Central memory CD4-positive, alpha-beta T cell (primary cell): ENCODE measurements around the gene C10orf53.
"Not testable (repeated sequence)": the region's sequence is repeated elsewhere in the genome, so short reads cannot be mapped to it uniquely, and the experiment has no call there.

Experiments used
- DNase-seq: peaks from one replicate; pipeline ENCODE4 v3.0.0; 2022

C10orf53 gene

DNA sequence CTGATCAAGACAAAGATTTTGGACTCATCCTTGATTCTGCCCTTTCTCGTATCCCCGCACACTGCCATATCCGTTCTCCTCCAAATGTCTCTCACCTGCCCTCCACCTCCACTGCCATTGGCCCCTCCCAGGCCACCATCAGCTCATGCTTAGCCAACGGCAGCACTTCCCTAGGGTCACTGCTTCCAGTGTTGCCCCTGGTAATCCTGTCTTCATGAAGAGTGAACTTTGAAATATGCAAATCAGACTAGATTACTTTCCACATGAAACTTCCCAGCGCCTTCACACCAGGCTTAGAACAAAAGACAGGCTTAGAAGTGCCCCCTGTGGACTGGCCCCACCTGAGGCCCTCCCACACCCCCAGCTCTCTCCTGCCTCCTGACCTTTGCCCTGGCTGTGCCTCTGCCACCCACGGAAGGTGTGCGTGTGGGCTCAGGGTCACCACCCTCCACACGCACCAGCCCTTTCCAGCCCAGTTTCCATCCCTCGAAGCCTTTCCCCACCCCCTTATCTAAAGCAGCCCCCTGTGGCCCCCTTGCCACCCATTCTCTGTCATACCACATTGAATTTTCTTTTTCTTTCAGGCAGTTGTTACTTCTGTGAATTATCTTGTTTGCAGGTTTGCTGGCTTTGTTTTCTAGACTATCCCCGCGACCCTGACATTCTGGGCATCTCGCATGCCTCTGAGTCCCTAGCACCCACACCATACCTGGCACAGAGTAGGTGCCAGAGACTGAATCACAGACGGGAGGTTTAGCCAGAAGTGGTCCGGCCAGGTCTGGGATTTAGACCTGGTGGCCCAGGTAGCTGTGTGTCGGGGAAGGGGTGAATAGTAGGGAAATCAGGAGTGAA lies 26.8 kb upstream of the C10orf53 start:
- no peak for DNase-seq

DNA sequence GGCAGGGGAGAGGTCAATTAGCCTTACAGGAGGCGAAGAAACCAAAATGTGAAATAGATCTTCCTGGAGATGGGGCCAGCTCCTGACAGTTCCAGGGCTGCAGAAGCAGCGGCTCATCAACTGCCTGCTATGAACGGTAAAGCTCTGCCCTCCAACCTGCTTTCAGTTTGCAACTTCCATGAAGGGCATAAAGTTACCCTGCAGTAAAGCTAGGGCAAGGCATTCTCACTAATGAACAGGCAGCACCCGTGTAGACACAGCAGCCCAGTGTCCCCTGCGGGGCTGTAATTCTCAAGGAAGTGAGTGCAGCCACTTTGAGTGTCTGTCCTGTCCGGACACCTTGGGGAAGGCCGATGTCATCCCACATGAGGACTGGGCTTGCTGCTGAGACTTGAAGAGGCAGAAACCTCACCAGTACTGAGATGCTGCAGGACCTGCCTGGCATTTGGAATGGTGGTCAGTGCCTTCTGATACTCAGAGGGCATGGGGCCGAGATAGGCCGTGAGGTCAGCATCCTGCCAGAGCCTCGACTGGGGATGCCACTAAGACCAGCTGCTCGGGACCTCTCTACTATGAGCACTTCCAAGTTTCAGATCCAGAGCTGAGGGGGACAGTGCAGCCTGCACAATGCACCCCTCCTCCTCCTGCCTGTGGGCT lies 26.1 kb upstream of the C10orf53 start:
- DNase-seq: no peak

DNA sequence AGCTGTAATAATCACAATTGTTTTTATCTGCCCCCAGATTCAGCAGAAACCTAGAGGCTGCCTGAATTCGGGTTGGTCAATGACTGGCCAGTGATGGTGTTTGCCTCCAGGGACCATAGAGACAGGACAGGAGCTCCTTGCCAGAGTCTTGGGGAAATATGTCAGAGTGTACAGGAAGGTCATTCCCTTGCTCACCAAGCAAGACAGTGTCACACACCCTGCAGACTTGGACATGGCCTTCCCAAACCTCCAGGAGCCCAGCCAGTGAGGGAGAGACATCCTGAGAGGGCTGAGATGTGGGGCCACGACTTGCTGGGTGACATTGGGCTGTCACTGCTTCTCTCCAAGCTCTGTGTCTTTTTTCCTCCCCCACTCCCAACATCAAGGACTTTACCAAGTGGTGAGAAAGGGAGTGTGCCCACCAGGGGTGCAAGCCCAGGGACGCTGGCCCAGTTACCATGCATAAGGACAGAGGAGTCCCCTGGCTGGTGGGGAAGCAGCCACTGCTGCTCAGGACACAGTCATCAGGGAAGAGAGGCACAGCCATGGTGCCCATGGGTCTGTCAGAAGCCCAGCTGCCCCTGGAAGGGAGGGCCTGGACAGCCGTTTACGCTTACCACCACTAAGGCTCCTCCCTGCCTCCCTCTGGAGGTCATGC lies 25.3 kb upstream of the C10orf53 start:
- no peak for DNase-seq

DNA sequence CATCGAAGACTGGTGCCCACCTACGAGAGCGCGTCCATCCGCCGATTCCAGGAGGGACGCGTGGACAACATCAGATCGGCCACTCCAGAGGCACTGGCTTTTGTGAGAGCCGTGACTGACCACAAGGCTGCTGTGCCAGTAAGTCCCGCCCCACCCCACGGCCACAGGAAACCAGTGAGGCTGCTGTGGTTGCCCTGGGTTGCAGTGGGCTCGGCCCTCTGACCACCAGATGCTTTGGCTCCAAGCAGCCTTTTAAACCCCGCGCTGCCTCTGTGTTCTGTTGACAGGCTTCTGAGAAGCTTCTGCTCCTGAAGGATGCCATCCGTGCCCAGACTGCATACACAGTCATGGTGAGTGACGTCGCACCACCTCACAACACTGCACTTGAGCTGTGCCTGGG lies 24.4 kb upstream of the C10orf53 start:
- no peak for DNase-seq

DNA sequence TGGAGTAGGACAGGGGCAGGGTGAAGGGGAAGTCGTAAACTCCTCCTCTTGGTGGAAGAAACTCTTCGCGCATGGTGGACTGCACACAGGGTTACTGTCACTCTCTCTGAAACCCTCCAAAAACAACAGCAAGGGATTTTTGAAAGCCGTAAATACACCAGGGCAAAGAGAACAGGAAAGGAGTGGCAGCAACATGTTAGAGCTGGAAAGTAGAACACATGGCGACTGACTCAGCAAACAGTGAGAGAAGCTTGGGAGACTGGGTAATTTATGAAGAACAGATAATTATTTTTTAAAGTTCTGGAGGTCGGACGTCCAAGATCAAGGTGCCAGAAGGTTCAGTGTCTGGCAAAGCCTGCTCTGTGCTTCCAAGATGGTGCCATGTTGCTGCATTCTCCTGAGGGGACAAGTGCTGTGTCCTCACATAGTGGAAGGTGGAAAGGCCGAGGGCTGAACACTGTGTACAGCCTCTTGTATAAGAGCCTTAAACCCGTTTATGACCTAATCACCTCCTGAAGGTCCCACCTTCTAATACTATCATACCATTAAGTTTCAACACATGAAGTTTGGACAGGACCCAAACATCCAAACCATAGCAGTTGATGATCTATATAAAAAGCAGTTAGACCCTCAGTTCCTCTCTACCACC lies 22.5 kb upstream of the C10orf53 start:
- DNase-seq: no peak

DNA sequence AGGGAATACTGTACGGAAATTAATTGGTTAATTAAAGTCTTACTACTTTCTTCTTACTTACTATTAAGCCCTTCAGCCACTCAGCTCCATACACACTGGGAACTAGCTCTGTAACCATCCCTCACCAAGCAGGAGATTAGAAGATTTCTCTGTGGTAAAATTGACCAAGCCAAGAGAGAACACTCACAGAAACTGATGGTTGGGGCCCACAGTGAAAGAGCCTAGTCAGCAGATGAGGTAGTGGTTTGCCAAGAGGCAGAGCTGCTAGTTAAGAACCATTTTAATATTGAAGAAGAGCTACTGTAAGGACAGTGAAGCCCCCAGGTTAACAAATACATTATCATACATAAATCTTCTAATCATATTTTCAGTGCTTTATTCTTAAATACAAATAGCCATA lies 21.8 kb upstream of the C10orf53 start:
- DNase-seq: no peak

DNA sequence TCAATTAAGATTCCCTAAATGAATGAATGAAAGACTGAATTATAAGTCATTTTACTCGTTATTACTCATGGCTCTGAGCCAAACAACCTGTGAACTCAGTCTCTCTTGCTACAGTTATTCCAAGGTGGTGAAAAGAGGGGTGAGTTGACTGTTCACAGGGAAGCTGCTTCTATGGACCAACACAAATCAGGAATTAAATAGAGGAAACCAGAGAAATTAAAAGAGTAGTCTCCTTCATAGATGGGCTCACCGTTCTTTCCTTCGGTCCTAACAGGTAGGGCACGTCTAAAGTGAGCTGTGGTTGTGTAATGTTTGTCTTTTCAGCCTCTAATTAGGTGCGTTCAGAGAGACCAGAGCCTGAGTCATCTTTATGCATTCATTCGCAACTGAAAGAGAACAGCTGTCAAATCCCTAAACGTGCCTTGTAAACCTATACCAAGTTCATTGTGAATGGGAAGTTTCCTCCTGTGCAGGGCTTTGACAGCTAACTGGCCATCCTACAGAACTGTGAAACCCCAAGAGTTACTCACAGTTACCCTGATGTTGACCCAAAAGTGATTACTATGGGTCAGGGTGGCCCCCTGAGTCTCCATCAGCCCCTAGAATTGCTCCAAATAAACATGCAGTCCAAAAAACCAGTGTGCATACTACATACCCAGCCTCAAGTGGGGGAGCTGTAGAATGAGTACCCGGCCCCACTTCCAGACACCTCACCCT lies 18.2 kb upstream of the C10orf53 start:
- no peak for DNase-seq

DNA sequence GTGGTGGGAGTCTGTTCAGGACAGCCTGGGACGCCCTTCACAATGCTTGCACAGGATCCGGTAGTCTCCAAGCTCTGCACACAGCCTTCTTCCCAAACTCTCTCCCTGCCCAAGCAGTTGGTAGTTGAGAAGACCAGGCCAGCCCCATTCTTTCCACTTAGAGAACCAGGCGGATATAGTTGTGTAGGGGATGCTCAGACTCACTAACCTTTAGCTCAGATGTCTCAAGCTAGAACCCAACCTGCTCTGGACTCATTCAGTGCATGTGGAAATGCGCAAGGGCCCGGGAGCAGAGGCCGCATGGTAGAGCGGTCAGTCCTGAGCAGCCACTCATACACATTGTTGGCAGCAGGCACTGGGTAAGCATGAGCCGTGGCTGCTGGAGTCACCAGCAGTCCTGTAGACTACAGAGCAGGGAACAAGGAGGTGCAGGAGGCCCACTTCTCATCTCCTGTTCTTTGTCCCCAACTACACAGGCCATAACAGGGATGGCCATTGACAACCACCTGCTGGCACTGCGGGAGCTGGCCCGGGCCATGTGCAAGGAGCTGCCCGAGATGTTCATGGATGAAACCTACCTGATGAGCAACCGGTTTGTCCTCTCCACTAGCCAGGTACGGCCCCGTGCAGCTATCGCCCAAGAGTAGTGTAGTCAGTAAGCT lies 17.2 kb upstream of the C10orf53 start:
- DNase-seq: no peak

DNA sequence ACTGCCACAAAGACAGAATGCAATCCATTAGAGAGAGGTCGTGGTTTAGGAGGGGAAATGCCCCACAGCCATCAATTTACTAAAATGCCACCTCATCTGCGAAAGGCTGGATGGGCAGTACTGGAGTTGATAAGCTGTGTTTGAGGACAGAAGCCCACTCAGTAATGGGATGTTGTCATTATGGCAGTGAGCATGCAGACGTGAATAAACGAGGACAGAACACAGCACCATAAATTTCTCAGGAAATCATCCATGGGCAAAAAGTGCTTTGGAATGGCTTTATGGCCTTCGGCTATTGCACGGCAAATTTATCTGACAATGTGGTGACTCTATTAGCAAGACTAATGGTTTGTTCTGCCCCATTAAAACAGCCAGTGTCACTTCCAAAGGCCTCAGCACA lies 15.9 kb upstream of the C10orf53 start:
- DNase-seq: no peak

DNA sequence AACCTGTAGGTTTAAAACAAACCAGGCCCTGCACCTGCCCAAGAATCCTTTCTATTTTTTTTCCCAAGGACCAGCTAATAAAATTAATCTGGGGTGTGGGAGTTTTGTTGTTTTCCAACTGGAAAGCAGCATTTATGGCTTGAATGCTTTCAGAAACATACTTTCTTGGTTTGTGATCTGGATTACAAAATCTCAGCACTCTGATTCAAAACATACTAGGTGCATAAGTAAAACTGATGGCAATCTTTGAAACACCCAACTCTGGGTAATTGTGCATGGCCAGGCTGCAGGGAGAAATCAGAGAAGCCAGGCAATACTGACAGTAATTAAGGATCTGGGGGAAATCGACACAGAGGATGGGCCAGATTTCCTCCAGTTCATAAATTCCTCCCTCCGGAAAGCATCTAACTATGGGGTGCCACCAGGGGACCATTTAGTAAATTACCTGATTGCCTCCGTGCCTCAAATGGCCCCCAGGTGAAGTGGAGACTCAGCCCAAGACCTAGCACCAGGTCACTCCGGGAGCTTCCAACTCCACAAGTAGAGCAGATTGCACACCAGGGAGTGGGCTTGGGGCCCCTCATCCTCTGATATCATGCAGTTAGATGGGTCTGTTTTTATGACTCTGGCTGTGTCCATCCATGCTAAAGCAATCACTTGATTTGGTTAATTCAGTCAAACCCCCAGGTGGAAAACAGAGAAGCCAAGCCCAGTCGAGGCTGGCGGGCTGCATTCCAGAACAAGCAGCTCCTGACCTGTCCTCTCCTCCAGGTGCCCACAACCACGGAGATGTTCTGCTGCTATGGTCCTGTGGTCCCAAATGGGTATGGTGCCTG lies 15.2 kb upstream of the C10orf53 start:
- no peak for DNase-seq

DNA sequence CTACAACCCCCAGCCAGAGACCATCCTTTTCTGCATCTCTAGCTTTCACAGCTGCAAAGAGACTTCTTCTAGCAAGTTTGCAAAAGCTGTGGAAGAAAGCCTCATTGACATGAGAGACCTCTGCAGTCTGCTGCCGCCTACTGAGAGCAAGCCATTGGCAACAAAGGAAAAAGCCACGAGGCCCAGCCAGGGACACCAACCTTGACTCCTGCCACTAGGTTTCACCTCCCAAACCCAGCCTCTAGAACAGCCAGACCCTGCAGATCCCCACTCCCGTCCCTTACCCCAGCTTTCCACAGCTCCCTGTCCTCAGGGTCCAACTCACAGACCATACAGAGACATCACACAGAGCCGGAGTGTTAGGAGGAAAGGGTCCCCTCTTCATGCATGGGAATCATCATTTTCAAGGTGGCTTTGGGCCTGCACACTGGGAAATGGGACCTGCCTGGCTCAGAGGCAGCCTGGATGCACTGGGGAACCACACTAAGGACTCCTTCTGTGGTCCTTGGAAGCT lies 14.6 kb upstream of the C10orf53 start:
- DNase-seq: no peak

DNA sequence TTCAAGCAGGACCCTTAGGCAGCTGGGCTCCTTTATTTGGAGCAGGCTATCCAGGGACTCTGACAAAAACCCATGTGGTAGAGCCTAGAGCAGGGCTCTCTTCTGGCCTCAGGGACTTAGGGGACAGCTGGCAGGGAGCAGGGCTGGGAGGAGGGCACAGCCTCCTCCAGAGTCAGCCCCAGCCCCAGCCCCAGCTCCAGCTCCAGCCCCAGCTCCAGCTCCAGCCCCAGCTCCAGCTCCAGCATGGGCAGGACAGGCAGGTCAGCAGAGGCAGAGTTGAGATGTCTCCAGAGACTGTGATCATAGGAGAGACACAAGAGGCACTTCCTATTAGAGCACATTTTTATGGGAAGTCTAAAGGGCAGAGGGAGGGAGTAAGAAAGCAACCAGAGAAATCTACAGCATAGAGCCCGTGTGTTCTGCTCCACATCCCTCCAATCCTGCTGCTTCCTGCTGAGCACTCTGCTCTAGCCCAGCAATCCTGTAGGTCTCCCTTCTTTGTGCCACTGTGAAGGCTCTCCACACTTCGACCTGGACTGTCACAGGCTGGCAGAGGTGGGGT lies 13.3 kb upstream of the C10orf53 start:
- no peak for DNase-seq

DNA sequence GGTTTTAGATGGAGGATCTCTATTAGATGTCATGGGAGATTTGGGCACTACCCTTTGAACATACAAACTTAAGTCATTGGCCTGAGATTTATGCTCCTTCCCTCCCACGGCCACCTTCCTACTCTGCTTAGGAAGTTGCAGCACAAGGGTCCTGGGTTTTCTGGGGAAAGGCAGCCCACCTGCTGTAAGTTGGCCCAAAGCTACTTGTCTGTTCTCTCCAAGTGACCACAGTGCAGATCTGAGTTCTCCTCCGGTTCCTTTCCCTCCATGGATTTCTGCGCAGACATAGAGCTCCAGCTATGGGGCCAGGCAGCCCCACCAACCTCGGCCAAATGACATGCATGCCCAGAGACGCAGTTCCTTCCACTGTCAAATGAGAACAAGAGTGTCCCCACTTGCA lies 12.8 kb upstream of the C10orf53 start:
- no peak for DNase-seq

DNA sequence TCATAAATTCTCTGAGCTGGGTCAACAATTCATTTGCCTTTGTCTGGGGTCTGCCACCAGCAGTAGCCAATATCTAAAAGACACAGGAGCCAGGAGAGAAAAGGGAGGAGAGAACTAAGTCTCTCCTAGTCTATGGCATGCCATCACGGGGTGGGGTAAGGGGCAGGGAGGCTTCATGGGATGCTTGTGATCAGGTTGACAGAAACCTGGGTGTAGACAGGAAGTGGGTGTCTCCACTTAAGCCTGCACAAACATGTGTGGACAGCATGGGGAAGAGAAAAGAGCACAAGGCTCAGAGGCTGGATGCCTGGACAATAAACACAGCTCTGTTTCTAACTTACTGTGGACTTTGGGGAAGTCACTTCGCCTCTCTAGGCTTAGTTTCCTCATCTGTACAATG lies 11.5 kb upstream of the C10orf53 start:
- no peak for DNase-seq

DNA sequence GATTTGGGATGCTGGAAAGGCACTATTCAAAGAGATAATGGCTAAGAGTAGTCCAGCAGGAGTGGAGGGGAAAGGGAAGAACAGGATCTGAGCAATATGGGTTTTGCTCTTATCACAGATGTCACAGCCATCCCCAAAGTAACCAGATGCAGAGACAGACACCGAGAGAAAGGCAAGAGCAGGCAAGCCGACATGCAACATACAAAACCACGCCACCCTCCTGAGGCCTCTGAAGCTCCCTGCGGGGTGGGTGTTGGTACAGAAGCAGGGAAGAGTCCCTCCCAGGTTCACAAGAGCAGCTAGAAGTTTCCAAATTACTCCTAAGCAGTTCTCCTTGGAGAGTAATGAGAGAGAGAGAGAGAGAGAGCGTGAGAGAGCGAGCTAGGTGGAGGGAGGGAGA lies 10.8 kb upstream of the C10orf53 start:
- DNase-seq: no peak

DNA sequence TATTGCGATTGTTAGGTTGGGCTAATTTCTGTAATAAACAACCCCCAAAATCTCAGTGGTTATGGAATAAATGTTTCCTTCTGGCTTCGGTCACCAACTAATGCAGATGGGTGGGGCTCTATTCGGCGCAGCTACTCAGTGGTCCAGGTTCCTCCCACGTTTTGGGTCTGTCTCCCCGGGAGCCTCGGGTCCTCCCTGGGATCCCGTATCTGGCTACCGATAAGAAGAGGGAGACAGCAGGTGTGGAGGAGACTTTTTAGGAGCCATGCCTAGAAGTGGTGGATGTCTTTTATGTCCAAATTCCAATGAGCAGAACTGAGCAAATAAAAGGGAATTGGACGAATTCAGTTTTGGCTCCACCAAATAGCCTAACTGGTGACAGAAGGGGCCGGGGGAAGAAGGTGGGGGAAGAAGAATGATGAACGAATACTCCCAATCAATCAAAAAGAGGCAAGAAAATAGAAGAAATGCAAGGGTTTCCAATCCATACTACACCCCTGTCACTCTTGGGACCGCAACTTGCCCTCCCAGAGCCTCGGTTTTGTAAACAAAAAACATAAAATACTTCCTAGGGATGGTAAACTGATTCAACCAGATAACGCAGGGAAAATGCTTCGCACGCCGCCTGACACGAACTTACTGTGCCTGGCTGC lies 498 bp upstream of the C10orf53 start:
- no peak for DNase-seq

DNA sequence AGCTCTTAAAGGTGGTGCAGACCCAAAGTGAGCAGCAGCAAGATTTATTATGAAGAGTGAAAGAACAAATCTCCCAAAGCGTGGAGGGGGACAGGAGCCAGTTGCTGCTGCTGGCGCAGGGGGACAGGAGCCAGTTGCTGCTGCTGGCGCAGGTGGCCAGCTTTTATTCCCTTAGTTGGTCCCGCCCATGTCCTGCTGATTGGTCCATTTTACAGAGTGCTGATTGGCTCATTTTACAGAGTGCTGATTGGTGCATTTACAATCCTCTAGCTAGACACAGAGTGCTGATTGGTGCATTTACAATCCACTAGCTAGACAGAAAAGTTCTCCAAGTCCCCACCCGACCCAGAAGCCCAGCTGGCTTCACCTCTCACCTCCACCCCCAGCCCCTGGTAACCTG lies 3.0 kb downstream of the C10orf53 start:
- DNase-seq: not testable (repeated sequence)

DNA sequence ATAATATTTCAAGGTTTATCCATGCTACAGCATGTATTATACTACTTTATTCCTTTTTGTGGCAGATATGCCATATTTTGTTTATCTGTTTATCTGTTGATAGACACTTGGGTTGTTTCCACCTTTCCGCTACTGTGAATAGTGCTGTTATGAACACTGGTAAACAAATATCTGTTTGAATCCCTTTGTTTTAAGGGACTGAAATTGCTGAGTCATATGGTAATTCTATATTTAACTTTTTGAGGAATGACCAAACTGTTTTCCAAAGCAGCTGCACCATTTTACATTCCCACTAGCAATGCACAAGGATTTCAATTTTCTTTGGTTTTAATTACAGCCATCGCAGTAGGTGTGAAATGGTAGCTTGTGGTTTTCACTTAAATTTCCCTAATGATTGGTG lies 3.4 kb downstream of the C10orf53 start:
- DNase-seq: no peak

DNA sequence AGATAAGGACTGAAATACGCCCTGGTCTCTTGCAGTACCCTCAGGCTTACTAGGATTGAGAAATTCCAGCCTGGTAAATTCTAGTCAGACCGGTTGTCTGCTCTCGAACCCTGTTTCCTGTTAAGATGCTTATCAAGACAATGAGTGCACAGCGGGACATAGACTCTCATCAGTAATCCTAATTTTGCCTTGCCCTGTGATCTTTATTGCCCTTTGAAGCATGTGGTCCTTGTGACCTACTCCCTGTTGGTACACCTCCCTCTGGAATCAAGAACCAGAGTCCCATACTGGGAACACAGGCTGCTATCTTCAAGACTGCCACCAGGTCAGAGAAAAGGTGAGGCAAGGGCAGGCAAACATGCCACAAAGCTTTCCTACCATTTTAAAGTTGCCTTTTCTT lies 7.2 kb downstream of the C10orf53 start:
- no peak for DNase-seq

DNA sequence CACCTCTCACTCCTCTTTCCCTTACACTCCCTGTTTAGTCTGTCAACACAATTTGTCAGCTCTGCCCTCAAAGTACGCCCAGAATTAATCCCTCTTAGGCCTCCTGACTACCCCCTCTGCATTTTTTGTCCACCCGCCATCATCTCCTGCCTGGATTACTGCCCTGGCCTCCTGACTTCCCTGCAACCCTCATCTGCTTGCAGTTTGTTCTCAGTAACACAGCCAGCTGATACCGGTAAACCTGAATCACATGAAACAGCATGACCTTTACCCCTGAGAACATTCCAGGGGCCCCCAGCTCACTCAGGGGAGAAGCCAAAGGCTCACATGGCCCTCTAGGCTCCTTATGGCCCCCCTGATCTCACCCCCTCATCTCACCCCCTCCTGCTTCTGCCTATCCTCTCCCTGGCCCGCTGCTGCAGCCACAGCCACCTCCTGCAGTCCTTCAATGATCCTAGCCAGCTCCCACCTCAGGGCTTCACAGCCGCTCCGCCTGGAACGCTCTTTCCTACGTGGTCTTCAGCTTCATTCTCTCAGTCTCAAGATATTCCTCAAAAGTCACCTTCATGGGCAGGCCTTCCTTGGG lies 8.9 kb downstream of the C10orf53 start:
- no peak for DNase-seq
